Left lung (tissue), 10 donors: Measurements from ENCODE around the gene MALRD1. TPM values are rescaled to one million over a fixed set of nuclear protein-coding genes. Genes with fewer than 3 reads are reported as not detected.

Experiments used
- ATAC-seq: fragments of 200-7000 bp; cut with Tn5 transposase; one replicate; pipeline ENCODE4 v1.9.1; 2020; ENCODE audit warnings: moderate library complexity
- DNase-seq, 4 donors: peaks; one replicate each; pipeline ENCODE4 v3.0.0-alpha.2; 2013 to 2020
- H3K27ac ChIP-seq, 2 donors: fragments of 200-600 bp; sonication (generic) in 1 of 2; one replicate each; pipeline versions ENCODE4 v1.5.0 to v1.8.0; 2020 to 2021
- H3K27me3 ChIP-seq, 2 donors: fragments of 200-600 bp; sonication (generic) in 1 of 2; one replicate each; pipeline versions ENCODE4 v1.5.0 to v1.8.0; 2020 to 2021
- H3K36me3 ChIP-seq, 2 donors: fragments of 200-600 bp; sonication (generic) in 1 of 2; one replicate each; pipeline versions ENCODE4 v1.5.0 to v1.8.0; 2020 to 2021
- H3K4me1 ChIP-seq, 2 donors: fragments of 200-600 bp; one replicate each; pipeline ENCODE4 v1.8.0; 2021
- H3K4me3 ChIP-seq, 2 donors: fragments of 200-600 bp; sonication (generic) in 1 of 2; one replicate each; pipeline versions ENCODE4 v1.5.0 to v1.8.0; 2020 to 2021; ENCODE audit warnings: mild to moderate bottlenecking in 1 of 2
- H3K9me3 ChIP-seq, 2 donors: fragments of 200-600 bp; sonication (generic) in 1 of 2; one replicate each; pipeline versions ENCODE4 v1.5.0 to v1.8.0; 2020 to 2021
- CTCF ChIP-seq, 2 donors: fragments of 200-600 bp; sonication (generic) in 1 of 2; IDR thresholded peaks; one replicate each; pipeline versions ENCODE4 v1.5.0 to v1.8.0; 2021; ENCODE audit warnings: antibody characterized with exemption in 2 of 2
- intact Hi-C, 2 donors: fragments of 100-400 bp; cut with DNase I; formaldehyde crosslinking; loops; one replicate each; pipeline versions ENCODE4 v1.11.2 to v1.14.2; 2022
- polyA plus RNA-seq, 6 donors: library from polyadenylated mRNA; unstranded; fragments of 120-200 nt; gene quantifications; one replicate each; pipeline ENCODE4 v1.2.1, GENCODE V29; 2013; ENCODE audit not compliant: insufficient read length in 6 of 6
- total RNA-seq, 2 donors: library from RNA; stranded (reverse); fragmentation: NEBNext Ultra II Directional; extraction: Animal tissue kit (Norgen Biotek cat#: 25700); gene quantifications; one replicate each; pipeline ENCODE4 v1.2.1, GENCODE V29; 2021
- donor health status: DM: no; HTN: yes; CAD: no.
- donor health status: DM: no; HTN: no; CAD: no.

MALRD1 gene
- total and polyA plus RNA-seq, 8 donors: 2.6 to 12.3 (median 6.9) TPM

- TF ChIP-seq CTCF (IDR thresholded peaks at IDR 0.05): no peak
- H3K27ac ChIP-seq: no peak overlapping the region
- H3K4me3 ChIP-seq: no peak overlapping the region
- H3K9me3 ChIP-seq: no peaks in the 10 kb centered on the region
- DNase-seq (no peak), ATAC-seq (no peak)
- no peaks in the 10 kb centered on the region for H3K27me3 ChIP-seq
- intact Hi-C loops: no loop called here
- no peaks in the 10 kb centered on the region for H3K36me3 ChIP-seq
- H3K4me1 ChIP-seq: no peaks in the 10 kb centered on the region
Measured at GRCh38 chr10:19653931-19654330, 605.3 kb downstream of the MALRD1 start.

- no peak overlapping the region for H3K27ac ChIP-seq
- intact Hi-C loops: no loop called here
- ATAC-seq: no peak
Measured at GRCh38 chr10:19654576-19654975, 606.0 kb downstream of the MALRD1 start.

GRCh38 chr10:19656420-19657042, 607.9 kb downstream of the MALRD1 start:
- no peaks in the 10 kb centered on the region for H3K36me3 ChIP-seq
- no peak for TF ChIP-seq CTCF (IDR thresholded peaks at IDR 0.05)
- no peak for DNase-seq
- no peaks in the 10 kb centered on the region for H3K4me1 ChIP-seq
- intact Hi-C loops: no loop called here
- ATAC-seq: no peak
- no peaks in the 10 kb centered on the region for H3K27me3 ChIP-seq
- H3K4me3 ChIP-seq: no peak overlapping the region
- H3K27ac ChIP-seq: no peak overlapping the region
- H3K9me3 ChIP-seq: no peaks in the 10 kb centered on the region

More at GRCh38 chr10:19654576-19654975, 606.0 kb downstream of the MALRD1 start:
- DNase-seq: no peak
- Histone ChIP-seq H3K27me3 (no peaks in the 10 kb centered on the region), H3K4me3 (no peak overlapping the region), H3K4me1 (no peaks in the 10 kb centered on the region), H3K36me3 (no peaks in the 10 kb centered on the region), H3K9me3 (no peaks in the 10 kb centered on the region)
- no peak for TF ChIP-seq CTCF (IDR thresholded peaks at IDR 0.05)

GRCh38 chr10:19658131-19658530, 609.5 kb downstream of the MALRD1 start:
- Histone ChIP-seq H3K9me3 (peaks cover 0 to 2% of the 10 kb centered on the region in 2 donors), H3K27ac (no peak overlapping the region), H3K4me1 (no peaks in the 10 kb centered on the region), H3K27me3 (no peaks in the 10 kb centered on the region), H3K36me3 (no peaks in the 10 kb centered on the region), H3K4me3 (no peak overlapping the region)
- TF ChIP-seq CTCF (IDR thresholded peaks at IDR 0.05): no peak
- no peak for DNase-seq
- intact Hi-C loops: no loop called here
- ATAC-seq: no peak

GRCh38 chr10:19658622-19659233, 610.1 kb downstream of the MALRD1 start:
- DNase-seq: no peak
- Histone ChIP-seq H3K36me3 (no peaks in the 10 kb centered on the region), H3K4me1 (no peaks in the 10 kb centered on the region), H3K27me3 (no peaks in the 10 kb centered on the region), H3K9me3 (peaks cover 0 to 2% of the 10 kb centered on the region in 2 donors), H3K4me3 (no peak overlapping the region), H3K27ac (no peak overlapping the region)
- intact Hi-C loops: no loop called here
- no peak for ATAC-seq
- TF ChIP-seq CTCF (IDR thresholded peaks at IDR 0.05): no peak
